GM18868 (cell line): ENCODE data around the gene TMED1.
"Not testable (repeated sequence)": the region's sequence is repeated elsewhere in the genome, so short reads cannot be mapped to it uniquely, and the experiment has no call there.

Experiments used
- ATAC-seq: cut with Tn5 transposase; IDR thresholded peaks from one replicate; pipeline ENCODE4 v1.9.1; 2021; ENCODE audit warnings: mild to moderate bottlenecking, moderate library complexity; ENCODE audit not compliant: unreplicated experiment

Gene TMED1, protein sequence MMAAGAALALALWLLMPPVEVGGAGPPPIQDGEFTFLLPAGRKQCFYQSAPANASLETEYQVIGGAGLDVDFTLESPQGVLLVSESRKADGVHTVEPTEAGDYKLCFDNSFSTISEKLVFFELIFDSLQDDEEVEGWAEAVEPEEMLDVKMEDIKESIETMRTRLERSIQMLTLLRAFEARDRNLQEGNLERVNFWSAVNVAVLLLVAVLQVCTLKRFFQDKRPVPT

DNA sequence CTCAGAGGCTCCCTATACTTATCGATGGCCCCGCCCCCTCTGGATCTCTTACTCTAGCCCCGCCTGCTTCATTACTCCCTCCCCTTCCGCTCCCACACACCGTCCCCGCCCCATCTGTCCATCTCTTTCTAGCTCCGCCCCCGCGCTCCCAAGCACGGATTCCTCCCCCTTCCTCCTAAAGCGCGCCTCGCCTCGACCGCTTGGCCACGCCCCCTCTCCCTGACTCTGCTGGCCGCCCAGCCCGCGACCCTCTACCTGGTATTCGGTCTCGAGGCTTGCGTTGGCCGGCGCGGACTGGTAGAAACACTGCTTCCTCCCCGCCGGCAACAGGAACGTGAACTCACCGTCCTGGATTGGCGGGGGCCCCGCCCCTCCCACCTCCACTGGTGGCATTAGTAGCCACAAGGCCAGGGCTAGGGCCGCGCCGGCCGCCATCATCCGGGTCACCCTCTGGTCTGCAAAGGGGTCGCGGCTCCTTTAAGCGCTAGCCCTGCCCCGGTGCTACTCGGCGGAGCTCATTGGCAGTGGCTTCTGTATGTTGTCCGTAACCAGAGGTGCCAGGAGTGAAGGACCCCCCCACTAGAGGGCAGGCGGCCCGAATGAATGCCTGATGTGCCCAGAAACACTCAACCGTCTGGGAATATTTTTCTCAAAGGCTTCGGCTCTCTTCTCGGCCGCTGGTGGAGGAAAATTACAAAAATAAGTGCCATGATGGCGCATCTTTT lies at the start of gene TMED1:
Gene TMED1, minus strand, starts transcription at position 459 of the 725 bp plus-strand sequence. Its CDS starts 21 bp downstream, at position 438.
- ATAC-seq = peak; percentile 79

- ATAC-seq = no peak
Measured at GRCh38 chr19:10885201-10886169, 49.5 kb upstream of the TMED1 start.

DNA sequence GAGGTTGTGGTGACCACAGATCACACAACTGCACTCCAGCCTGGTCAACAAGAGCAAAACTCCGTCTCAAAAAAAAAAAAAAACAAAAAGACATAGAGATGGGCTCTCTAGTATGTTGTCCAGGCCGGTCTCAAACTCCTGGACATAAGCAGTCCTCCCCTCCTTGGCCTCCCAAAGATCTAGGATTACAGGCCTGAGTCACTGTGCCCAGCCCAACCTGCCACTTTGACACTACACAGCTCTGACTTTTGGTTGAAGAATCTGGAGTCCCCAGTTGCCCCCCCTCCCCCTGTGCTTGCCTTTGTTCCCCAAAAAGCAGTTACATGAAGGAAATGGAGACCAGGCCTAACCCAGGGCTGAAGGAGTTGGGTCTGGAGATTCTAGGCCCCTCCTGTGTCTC lies 48.3 kb upstream of the TMED1 start:
- no peak for ATAC-seq

DNA sequence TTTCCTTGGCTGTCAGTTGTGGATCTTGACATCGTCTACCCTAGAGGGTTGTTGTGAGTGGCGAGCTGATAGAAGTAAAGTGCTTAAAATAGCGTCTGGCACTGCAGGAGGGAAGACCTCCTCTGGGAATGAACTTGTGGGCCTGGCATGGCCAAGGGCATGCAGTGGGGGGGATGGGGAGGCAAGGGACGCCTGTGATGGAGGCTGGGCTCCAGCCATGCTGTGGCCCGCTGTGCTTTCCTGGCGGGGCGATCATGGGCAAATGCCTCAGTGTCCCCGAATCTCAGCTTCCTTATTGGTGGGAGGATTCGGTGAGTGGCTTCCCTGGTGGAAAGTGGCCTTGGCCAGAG lies 46.1 kb upstream of the TMED1 start:
- no peak for ATAC-seq

GRCh38 chr19:10881403-10882107 lies 45.5 kb upstream of the TMED1 start:
- no peak for ATAC-seq

DNA sequence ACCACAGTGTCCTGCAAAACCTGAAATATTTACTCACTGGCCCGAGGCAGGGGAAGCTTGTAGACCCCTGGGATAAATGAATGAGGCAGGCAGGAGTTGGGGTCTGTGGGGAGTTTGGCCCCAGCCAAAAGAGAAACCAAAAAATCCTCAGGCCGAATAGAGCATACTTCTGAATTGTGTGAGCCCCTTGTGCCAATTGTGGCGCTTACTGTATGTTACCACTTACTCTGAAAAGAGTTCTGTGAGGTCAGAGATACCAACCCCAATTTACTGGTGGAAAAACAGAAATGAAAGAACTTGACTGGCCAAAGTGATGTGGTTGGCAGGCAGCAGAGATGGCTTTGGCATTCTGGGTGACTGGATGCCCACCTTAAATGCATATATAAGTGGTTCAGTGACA lies 42.2 kb upstream of the TMED1 start:
- no peak for ATAC-seq

DNA sequence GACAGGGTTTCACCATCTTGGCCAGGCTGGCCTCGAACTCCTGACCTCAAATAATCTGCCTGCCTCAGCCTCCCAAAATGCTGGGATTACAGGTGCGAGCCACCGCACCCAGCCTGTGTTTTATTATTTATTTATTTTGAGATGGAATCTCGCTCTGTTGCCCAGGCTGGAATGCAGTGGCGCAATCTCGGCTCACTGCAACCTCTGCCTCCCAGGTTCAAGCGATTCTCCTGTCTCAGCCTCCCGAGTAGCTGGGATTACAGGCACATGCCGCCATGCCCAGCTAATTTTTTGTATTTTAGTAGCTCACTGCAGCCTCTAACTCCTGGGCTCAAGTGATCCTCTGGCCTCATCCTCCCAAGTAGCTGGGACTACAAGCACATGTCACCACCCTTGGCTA lies 41.6 kb upstream of the TMED1 start:
- not testable (repeated sequence) for ATAC-seq

DNA sequence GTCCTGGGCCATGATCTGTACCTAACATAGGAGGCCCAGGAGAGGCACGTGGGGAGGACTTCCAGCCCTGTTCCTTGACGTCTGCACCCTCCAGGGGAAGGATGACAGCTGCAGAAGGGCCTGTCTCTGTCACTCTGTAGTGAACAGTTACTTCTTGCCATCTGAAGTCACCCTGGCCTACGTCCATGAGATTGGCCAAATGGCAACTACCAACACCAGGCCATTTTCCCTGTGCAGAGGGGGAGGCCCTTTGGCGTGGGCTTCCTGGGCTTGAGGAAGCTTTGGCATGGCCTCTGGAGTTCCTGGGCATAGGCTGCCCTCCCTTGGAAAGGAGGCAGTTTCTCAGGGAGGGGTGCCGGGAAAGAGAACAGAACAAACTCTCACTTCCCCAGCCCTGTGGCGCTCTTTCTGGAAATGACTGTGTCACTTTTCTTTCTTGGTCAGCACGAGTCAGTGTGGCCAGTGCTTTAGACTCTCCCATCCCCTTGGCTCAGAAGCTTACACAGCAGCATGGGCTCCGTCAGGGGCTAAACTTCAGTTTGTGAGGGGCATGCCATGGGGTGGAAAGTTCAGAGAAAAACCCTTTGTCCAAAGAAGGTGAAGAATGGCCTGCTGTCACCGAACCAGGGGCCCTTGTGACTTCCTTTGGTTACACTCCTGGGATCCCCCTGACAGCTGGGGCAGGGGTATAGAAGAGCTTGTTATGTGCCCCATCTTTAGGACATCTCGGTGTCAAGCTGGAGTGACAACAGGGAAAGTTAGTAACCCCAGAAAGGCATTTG lies 40.6 kb upstream of the TMED1 start:
- peak; percentile 65 for ATAC-seq

DNA sequence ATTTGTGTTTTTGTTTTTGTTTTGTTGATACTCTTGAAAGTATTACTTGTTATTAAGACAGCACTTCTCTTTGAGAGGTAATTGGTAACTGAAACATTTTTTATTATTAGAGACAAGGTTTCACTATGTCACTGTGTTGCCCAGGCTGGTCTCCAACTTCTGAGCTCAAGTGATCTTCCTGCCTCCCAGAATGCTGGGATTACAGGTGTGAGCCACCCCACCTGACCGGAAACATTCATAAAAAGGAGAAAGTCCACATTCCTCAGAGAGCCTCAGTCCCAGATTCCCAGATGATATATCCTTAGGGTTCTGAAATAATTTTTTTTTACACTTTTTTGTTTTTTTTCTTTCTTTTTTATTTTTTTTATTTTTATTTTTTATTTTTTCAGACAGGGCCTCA lies 38.0 kb upstream of the TMED1 start:
- ATAC-seq = no peak

- no peak for ATAC-seq
Measured at GRCh38 chr19:10872546-10873107, 36.6 kb upstream of the TMED1 start.

DNA sequence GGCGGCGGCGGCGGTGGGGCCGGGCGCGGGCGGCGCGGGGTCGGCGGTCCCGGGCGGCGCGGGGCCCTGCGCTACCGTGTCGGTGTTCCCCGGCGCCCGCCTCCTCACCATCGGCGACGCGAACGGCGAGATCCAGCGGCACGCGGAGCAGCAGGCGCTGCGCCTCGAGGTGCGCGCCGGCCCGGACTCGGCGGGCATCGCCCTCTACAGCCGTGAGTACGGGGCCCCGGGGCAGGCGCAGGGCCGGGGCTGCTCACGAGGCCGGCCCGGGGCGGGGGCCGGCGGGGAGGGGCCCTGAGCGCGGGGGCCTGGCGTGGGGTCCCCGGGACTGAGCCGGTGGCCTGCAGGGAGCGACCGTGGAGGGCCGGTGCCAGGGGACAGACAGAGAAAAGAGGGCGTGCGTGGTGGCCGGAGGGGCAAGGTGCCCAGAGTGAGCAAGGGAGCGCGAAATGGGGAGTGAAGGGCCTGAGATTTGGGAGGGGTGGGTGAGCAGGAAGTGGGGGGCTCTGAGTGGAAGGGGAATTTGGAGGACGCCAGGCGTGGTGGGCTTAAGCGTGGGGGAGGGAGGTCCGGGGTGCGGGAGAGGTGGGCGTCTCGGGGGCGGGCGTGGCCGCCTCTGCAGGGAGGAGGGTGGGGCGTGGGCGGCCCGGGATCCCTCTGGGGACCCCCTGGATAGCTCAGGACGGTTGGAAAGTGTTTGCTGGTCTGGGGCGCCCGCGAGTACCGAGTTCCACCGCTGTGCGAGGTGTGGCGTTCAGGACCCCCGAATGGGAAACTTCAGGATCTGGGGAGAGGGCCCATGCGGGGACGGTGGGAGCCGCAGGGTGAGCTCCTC lies 35.9 kb upstream of the TMED1 start:
- ATAC-seq = peak; percentile 1

DNA sequence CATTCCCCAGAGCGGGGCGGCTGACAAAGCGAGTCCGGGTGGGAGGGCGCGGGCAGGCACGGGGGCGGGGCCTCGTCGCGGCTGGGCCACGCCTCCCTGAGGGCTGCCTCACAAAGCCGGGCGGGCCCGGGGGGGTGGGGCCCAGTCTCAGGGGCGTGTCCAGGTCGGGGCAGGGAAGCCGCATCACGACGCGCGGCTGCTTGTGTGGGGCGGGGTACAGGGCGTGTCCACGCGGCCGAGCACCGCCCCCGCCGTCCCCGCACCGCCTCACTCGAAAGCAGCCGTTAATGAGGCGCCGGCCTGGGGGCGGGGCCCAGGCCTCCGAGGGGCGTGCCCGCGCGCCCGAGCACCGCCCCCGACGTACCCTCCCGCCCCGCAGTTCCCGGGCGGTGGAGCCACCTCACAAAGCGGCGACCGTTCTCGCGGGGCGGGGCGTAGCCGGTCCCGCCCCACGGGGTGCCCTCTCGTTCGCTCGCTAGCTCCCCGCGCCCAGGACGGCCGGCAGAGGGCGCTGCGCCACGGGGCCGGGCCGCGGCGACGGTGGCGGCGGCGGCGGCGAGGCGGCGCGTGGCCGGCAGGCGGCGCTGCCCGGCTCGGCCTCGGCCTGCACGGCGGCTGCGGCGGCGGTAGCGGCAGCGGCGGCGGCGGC lies 35.1 kb upstream of the TMED1 start, which contains the start of gene CARM1:
Gene CARM1, plus strand, starts transcription at position 599 of the 649 bp plus-strand sequence. CDS start 150 bp downstream, outside the sequence.
- ATAC-seq = peak; percentile 74

DNA sequence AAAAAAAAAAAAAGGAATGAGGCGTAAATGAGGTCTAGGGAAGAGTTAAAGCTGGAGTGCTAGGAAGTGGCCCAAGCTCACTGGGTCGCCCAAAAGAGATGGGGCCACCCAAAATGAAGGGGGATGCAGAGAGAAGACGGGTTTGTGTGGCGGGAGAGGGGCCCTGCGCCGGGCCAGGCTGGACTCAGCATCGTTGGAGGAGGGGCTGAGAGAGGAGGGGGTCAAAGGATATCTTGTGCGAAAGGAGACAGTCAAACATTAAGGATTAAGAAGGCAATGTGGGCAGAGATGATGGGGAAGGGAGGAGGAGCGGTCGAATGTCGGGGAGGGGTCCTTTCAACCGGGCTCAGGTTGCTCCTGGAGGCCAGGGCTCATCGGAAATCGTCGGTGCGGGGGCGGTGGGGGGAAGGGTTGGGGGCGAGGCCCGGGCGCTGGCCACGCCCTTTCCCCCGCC lies 34.5 kb upstream of the TMED1 start:
- no peak for ATAC-seq

DNA sequence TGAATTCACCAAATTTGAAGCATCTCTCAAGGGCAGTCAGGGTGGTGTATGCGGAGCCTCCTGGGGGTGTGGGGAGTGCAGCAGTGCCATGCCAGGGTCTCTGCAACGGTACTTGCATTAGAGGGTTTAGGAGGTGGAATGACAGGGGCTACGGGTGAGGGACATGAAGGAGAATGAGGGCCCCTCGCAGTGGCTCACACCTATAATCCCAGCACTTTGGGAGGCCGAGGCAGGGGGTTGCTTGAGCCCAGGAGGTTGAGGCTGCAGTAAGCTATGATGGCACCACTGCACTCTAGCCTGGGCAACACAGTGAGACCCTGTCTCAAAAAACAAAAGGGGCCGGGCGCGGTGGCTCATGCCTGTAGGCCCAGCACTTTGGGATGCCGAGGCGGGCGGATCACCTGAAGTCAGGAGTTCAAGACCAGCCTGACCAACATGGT lies 33.9 kb upstream of the TMED1 start:
- ATAC-seq = not testable (repeated sequence)

GRCh38 chr19:10868872-10869547 lies 33.0 kb upstream of the TMED1 start:
- ATAC-seq = no peak

GRCh38 chr19:10866495-10866894 lies 30.5 kb upstream of the TMED1 start:
- ATAC-seq = no peak

DNA sequence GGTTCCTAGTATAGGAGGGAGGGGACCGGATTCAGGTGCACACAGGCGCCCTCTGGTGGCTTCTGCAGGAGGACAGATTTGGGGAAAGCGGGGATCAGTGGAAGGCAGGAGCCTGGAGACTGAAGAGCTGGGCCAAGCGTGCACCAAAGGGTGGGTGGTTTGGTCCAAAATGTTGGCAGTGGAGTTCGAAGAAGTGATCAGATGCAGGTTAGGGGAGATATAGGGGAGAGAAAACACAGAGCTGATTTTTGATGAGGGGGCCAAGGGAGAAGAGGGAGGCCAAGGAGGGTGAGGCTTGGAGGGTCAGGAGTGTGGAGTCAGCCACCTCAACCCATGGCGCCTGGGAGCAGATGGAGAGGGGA lies 28.5 kb upstream of the TMED1 start:
- no peak for ATAC-seq
